Sigmoid colon (tissue), 4 donors: ENCODE measurements around the gene MAP3K6.

ENCODE experiments used
- EP300 ChIP-seq, 4 donors: sonication (generic); formaldehyde crosslinking; IDR thresholded peaks; one replicate each; pipeline ENCODE4 v1.6.1; 2017; ENCODE audit warnings: antibody characterized with exemption in 4 of 4
- POLR2A ChIP-seq, 2 donors: fragments of 450-650 bp; IDR thresholded peaks; one replicate each; pipeline ENCODE4 v1.6.1; 2016; ENCODE audit warnings: antibody characterized with exemption in 2 of 2, mild to moderate bottlenecking in 2 of 2, moderate library complexity in 2 of 2
- TF ChIP-seq, protein P1 (sequence below), 4 experiments: fragments of 450-650 bp in 3 of 4; fragments of 200-600 bp in 1 of 4; IDR thresholded peaks; one replicate each; pipeline ENCODE4 v1.5.1; 2016 to 2019; ENCODE audit warnings: antibody characterized with exemption in 4 of 4, mild to moderate bottlenecking in 3 of 4, moderate library complexity in 2 of 4

DNA sequence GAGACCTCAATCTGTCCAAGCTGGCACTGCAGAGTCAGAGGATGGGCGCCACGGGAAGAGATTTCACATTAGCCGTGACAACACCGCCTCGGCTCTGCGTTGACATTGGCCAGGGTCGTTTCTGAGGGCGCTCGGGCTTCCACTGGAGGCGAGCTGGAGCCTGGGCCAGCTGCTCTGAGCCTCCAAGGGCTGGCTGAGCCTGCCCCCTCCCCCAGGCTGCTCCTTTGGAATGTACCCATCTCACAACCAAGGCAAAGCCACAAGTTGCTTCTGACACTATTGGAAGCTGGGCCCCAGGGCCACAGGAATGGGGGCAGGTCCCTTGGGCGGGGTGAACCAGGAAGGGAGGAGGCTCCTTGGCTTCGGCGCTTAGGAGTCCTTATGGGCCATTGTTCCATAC lies 38.3 kb upstream of the MAP3K6 start:
- TF ChIP-seq, protein P1, sequence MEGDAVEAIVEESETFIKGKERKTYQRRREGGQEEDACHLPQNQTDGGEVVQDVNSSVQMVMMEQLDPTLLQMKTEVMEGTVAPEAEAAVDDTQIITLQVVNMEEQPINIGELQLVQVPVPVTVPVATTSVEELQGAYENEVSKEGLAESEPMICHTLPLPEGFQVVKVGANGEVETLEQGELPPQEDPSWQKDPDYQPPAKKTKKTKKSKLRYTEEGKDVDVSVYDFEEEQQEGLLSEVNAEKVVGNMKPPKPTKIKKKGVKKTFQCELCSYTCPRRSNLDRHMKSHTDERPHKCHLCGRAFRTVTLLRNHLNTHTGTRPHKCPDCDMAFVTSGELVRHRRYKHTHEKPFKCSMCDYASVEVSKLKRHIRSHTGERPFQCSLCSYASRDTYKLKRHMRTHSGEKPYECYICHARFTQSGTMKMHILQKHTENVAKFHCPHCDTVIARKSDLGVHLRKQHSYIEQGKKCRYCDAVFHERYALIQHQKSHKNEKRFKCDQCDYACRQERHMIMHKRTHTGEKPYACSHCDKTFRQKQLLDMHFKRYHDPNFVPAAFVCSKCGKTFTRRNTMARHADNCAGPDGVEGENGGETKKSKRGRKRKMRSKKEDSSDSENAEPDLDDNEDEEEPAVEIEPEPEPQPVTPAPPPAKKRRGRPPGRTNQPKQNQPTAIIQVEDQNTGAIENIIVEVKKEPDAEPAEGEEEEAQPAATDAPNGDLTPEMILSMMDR (IDR thresholded peaks at IDR 0.05) = no peak
- TF ChIP-seq EP300 (IDR thresholded peaks at IDR 0.05) = no peak
- no peak for TF ChIP-seq POLR2A (IDR thresholded peaks at IDR 0.05)
